Smooth muscle cell (in vitro differentiated cells): ENCODE measurements around the gene JDP2. TPM values are rescaled to one million over a fixed set of nuclear protein-coding genes. Genes with fewer than 3 reads are reported as not detected.

Source experiments
- DNase-seq: peaks from one replicate; lab custom pipeline; 2025; ENCODE audit not compliant: unreplicated experiment; lab: John Stamatoyannopoulos, UW
- H2AFZ ChIP-seq: fragments of 200-600 bp; sonication (generic); 2 replicates; pipeline ENCODE4 v1.6.0; 2016; ENCODE audit warnings: antibody characterized with exemption, low read depth, mild to moderate bottlenecking
- H3F3A ChIP-seq: fragments of 200-600 bp; sonication (generic); 2 replicates; pipeline ENCODE4 v1.6.0; 2017; ENCODE audit warnings: antibody characterized with exemption, low read depth
- H3K27ac ChIP-seq: fragments of 200-600 bp; sonication (generic); 2 replicates; pipeline ENCODE4 v1.5.1; 2016; ENCODE audit warnings: low read depth, mild to moderate bottlenecking
- H3K27me3 ChIP-seq: fragments of 200-600 bp; sonication (generic); 2 replicates; pipeline ENCODE4 v1.6.1; 2016; ENCODE audit warnings: low read depth, mild to moderate bottlenecking
- H3K36me3 ChIP-seq: fragments of 200-600 bp; sonication (generic); 2 replicates; pipeline ENCODE4 v1.5.1; 2016; ENCODE audit warnings: low read depth
- H3K4me1 ChIP-seq: fragments of 200-600 bp; sonication (generic); 2 replicates; pipeline ENCODE4 v1.5.1; 2016; ENCODE audit warnings: low read depth
- H3K4me2 ChIP-seq: fragments of 200-600 bp; sonication (generic); 2 replicates; pipeline ENCODE4 v1.6.0; 2016; ENCODE audit warnings: mild to moderate bottlenecking
- H3K4me3 ChIP-seq: fragments of 200-600 bp; sonication (generic); 2 replicates; pipeline ENCODE4 v1.5.1; 2016; ENCODE audit warnings: mild to moderate bottlenecking
- H3K79me2 ChIP-seq: fragments of 200-600 bp; sonication (generic); 2 replicates; pipeline ENCODE4 v1.6.0; 2016; ENCODE audit warnings: low read depth, mild to moderate bottlenecking
- H3K9ac ChIP-seq: fragments of 200-600 bp; sonication (generic); 2 replicates; pipeline ENCODE4 v1.6.0; 2016; ENCODE audit warnings: low read depth
- H3K9me3 ChIP-seq: fragments of 200-600 bp; sonication (generic); replicated peaks from 2 replicates; pipeline ENCODE4 v1.5.1; 2016; ENCODE audit warnings: low read depth
- H4K20me1 ChIP-seq: fragments of 200-600 bp; sonication (generic); 2 replicates; pipeline ENCODE4 v1.6.0; 2016; ENCODE audit warnings: low read depth
- CTCF ChIP-seq: fragments of 200-600 bp; sonication (generic); IDR thresholded peaks from 2 replicates; pipeline ENCODE4 v1.5.1; 2017; ENCODE audit warnings: borderline replicate concordance, mild to moderate bottlenecking, antibody characterized with exemption; ENCODE audit not compliant: insufficient read depth, poor library complexity, severe bottlenecking
- WGBS: methylation state at CpG from one replicate; pipeline ENCODE4 v1.1.7; 2016; ENCODE audit warnings: low lambda C conversion rate; 5-methylcytosine and 5-hydroxymethylcytosine counted together
- polyA plus RNA-seq: library from polyadenylated mRNA; unstranded; fragments of >200 nt; fragmentation: Nextera tagmentation; extraction: Ambion mirVana; gene quantifications from 2 replicates; pipeline ENCODE4 v1.2.1, GENCODE V29; 2016
- total RNA-seq: library from RNA; depleted of rRNA; stranded (reverse); fragments of >200 nt; gene quantifications from 2 replicates; pipeline ENCODE4 v1.2.3, GENCODE V29; 2014

The JDP2 gene
- total and polyA plus RNA-seq, 2 experiments from 2014 or later = 70.3 to 126 TPM

DNA sequence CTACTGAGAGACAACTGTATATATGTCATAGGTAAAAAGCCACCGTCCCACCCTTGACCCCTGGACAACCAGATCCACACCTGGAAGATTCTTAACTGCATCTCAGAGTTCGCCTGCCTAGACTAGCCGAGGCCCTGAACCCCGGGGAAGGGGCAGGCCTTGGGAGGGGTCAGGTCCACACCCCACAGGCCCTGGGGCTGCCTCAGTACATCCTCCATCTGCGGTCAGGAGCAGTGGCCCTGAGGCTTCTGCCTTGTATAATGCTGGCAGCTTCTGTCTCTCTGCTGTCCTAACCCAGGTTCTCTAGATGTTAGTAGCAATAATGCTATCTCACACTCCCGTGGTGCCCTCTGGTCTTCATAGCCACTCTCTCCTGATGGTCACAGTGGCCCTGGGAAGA lies 36.8 kb downstream of the JDP2 start:
- H3K4me2 ChIP-seq = no peak overlapping the region
- H3K9me3 ChIP-seq = no peaks in the 10 kb centered on the region
- 96% methylated on average over 6 of the region's 6 CpGs for WGBS
- H3K4me3 ChIP-seq = no peak overlapping the region
- H3K27ac ChIP-seq = no peak overlapping the region
- no peaks in the 10 kb centered on the region for H3K4me1 ChIP-seq
- H3K79me2 ChIP-seq = peaks cover 69% of the 10 kb centered on the region
- H3K27me3 ChIP-seq = no peaks in the 10 kb centered on the region
- H3F3A ChIP-seq = no peaks in the 10 kb centered on the region
- DNase-seq = no peak
- H4K20me1 ChIP-seq = peaks cover 100% of the 10 kb centered on the region
- H3K9ac ChIP-seq = no peak overlapping the region
- TF ChIP-seq CTCF = no peak
- H2AFZ ChIP-seq = no peak overlapping the region
- H3K36me3 ChIP-seq = no peaks in the 10 kb centered on the region

- Histone ChIP-seq H3K4me2 (no peak overlapping the region), H3K27me3 (no peaks in the 10 kb centered on the region), H3K27ac (no peak overlapping the region), H3K4me3 (no peak overlapping the region), H3K79me2 (peaks cover 42% of the 10 kb centered on the region), H3K36me3 (no peaks in the 10 kb centered on the region), H2AFZ (no peak overlapping the region), H3K4me1 (no peaks in the 10 kb centered on the region), H3F3A (no peaks in the 10 kb centered on the region), H3K9me3 (no peaks in the 10 kb centered on the region), H3K9ac (no peak overlapping the region), H4K20me1 (peaks cover 90% of the 10 kb centered on the region)
- DNase-seq = no peak
- WGBS = 95% methylated on average over 11 of the region's 11 CpGs
- no peak for TF ChIP-seq CTCF
Observed at GRCh38 chr14:75467763-75468162, 39.9 kb downstream of the JDP2 start.

GRCh38 chr14:75469164-75469563 lies 41.3 kb downstream of the JDP2 start:
- H3K27me3 ChIP-seq = no peaks in the 10 kb centered on the region
- H2AFZ ChIP-seq = no peak overlapping the region
- no peak overlapping the region for H3K9ac ChIP-seq
- H4K20me1 ChIP-seq = peaks cover 76% of the 10 kb centered on the region
- no peaks in the 10 kb centered on the region for H3K4me1 ChIP-seq
- no peak for TF ChIP-seq CTCF
- no peak overlapping the region for H3K27ac ChIP-seq
- H3K9me3 ChIP-seq = no peaks in the 10 kb centered on the region
- H3F3A ChIP-seq = no peaks in the 10 kb centered on the region
- WGBS = 97% methylated on average over 16 of the region's 16 CpGs
- peaks cover 30% of the 10 kb centered on the region for H3K79me2 ChIP-seq
- no peaks in the 10 kb centered on the region for H3K36me3 ChIP-seq
- H3K4me2 ChIP-seq = no peak overlapping the region
- DNase-seq = no peak
- no peak overlapping the region for H3K4me3 ChIP-seq

GRCh38 chr14:75469606-75470237 lies 41.9 kb downstream of the JDP2 start:
- WGBS = 94% methylated on average over 25 of the region's 25 CpGs
- H3K9me3 ChIP-seq = no peaks in the 10 kb centered on the region
- H3K27ac ChIP-seq = no peak overlapping the region
- no peak for DNase-seq
- no peak overlapping the region for H3K4me3 ChIP-seq
- H3K4me1 ChIP-seq = no peaks in the 10 kb centered on the region
- H2AFZ ChIP-seq = no peak overlapping the region
- no peaks in the 10 kb centered on the region for H3F3A ChIP-seq
- TF ChIP-seq CTCF = no peak
- H3K4me2 ChIP-seq = no peak overlapping the region
- no peaks in the 10 kb centered on the region for H3K36me3 ChIP-seq
- no peaks in the 10 kb centered on the region for H3K27me3 ChIP-seq
- H3K79me2 ChIP-seq = peaks cover 24% of the 10 kb centered on the region
- H4K20me1 ChIP-seq = peaks cover 71% of the 10 kb centered on the region
- H3K9ac ChIP-seq = no peak overlapping the region
